Panc1 (cell line): ENCODE data around the gene GALNT15.

ENCODE experiments used
- CTCF ChIP-seq: fragments of 450-650 bp; IDR thresholded peaks from 2 replicates; pipeline ENCODE4 v1.5.1; 2017; ENCODE audit warnings: mild to moderate bottlenecking
- POLR2AphosphoS5 ChIP-seq: IDR thresholded peaks from 2 replicates; pipeline ENCODE4 v1.6.1; 2012; ENCODE audit warnings: mild to moderate bottlenecking, low read depth, low read length, moderate library complexity
- SIN3A ChIP-seq: IDR thresholded peaks from 2 replicates; pipeline ENCODE4 v1.6.1; 2012; ENCODE audit warnings: low read depth, mild to moderate bottlenecking, low read length, moderate library complexity, borderline replicate concordance; ENCODE audit not compliant: insufficient read depth

- no peak for TF ChIP-seq CTCF
- no peak for TF ChIP-seq POLR2AphosphoS5
- TF ChIP-seq SIN3A, result no peak
Measured at GRCh38 chr3:16254916-16255315, 80.4 kb downstream of the GALNT15 start.
